Body of pancreas (tissue), 4 donors: ENCODE results near the gene ANKRD13D. TPM values are rescaled to one million over a fixed set of nuclear protein-coding genes. Genes with fewer than 3 reads are reported as not detected.
A peak's percentile ranks its signal among the peaks of the same experiment; 100 is the strongest.

Experiments used
- ATAC-seq: fragments of 150-250 bp; one replicate; pipeline ENCODE4 v1.9.1; 2016
- DNase-seq, 4 donors: peaks; one replicate each; pipeline ENCODE4 v3.0.0-alpha.2; 2019
- H3K27ac ChIP-seq, 4 donors: fragments of 200-600 bp; sonication (generic); 1 replicate in 3 of 4; 2 replicates in 1 of 4; pipeline versions ENCODE4 v1.5.1 to v1.6.1; 2016 to 2019; ENCODE audit warnings: mild to moderate bottlenecking in 1 of 4, mixed read lengths in 1 of 4, moderate library complexity in 1 of 4
- H3K27me3 ChIP-seq, 2 donors: fragments of 200-600 bp; sonication (generic); one replicate each; pipeline ENCODE4 v1.6.0; 2016; ENCODE audit warnings: mild to moderate bottlenecking in 1 of 2
- H3K36me3 ChIP-seq, 2 donors: fragments of 200-600 bp; sonication (generic); replicated peaks in 1 of 2; 2 replicates each; pipeline ENCODE4 v1.5.1; 2016; ENCODE audit warnings: low read depth in 2 of 2; ENCODE audit not compliant: insufficient read depth in 1 of 2
- H3K4me1 ChIP-seq: fragments of 200-600 bp; sonication (generic); one replicate; pipeline ENCODE4 v1.6.0; 2016
- H3K4me3 ChIP-seq, 2 donors: fragments of 200-600 bp; sonication (generic); 1 replicate in 1 of 2; 2 replicates in 1 of 2; pipeline ENCODE4 v1.5.1; 2016 to 2019
- H3K9me3 ChIP-seq, 3 donors: fragments of 200-600 bp; sonication (generic); 1 replicate in 2 of 3; 2 replicates in 1 of 3; pipeline ENCODE4 v1.5.1; 2016
- POLR2A ChIP-seq, 3 donors: fragments of 450-650 bp; IDR thresholded peaks; one replicate each; pipeline ENCODE4 v1.6.1; 2016; ENCODE audit warnings: antibody characterized with exemption in 3 of 3, mild to moderate bottlenecking in 2 of 3
- WGBS, 2 donors: methylation state at CpG; one replicate each; pipeline ENCODE4 v1.1.5; 2017; 5-methylcytosine and 5-hydroxymethylcytosine counted together
- intact Hi-C: fragments of 100-400 bp; cut with DNase I; formaldehyde crosslinking; loops from one replicate; pipeline ENCODE4 v1.15.1; 2023
- total RNA-seq, 2 donors: library from RNA; depleted of rRNA; stranded (reverse); fragments of >200 nt; gene quantifications; one replicate each; pipeline ENCODE4 v1.1.0, GENCODE V29; 2016
- TF ChIP-seq, protein P1 (sequence below), 7 experiments: fragments of 450-650 bp in 4 of 7; fragments of 200-600 bp in 3 of 7; sonication (generic) in 3 of 7; IDR thresholded peaks; one replicate each; pipeline ENCODE4 v1.5.1; 2016 to 2019; ENCODE audit warnings: antibody characterized with exemption in 7 of 7

Gene ANKRD13D
- total RNA-seq, 2 donors from 2014 or later: 18.2 to 39.6 TPM

DNA sequence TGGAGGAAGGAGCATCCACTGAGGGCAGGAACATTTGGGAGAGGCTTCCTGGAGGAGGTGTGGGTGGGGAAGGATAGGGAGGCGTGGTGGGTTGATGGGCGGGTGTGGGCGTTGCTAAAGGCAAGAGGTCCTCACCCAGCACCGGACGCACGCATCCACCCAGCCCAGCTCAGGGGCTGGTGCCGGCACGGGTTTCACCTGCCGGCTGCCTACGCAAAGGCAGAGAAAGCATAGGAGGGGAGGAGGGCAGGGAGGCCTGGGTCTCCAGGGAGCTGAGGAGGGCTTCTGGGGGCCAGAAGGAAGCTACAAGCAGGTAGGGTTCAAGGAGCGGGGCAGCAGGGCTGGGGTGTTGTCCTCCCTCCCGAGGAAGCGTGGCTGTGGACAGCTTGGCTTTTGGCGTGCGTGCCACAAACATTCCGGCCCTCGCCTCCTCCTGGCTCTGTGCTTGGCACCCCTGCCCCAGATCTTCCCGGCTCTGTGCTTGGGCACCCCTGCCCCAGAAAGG is 22.0 kb downstream of the ANKRD13D start:
- DNase-seq (no peak), ATAC-seq (no peak)
- intact Hi-C loops: loop anchor here (5.0 kb wide), 1 partner anchor 34 kb away; no protein-coding TSS in a partner anchor

DNA sequence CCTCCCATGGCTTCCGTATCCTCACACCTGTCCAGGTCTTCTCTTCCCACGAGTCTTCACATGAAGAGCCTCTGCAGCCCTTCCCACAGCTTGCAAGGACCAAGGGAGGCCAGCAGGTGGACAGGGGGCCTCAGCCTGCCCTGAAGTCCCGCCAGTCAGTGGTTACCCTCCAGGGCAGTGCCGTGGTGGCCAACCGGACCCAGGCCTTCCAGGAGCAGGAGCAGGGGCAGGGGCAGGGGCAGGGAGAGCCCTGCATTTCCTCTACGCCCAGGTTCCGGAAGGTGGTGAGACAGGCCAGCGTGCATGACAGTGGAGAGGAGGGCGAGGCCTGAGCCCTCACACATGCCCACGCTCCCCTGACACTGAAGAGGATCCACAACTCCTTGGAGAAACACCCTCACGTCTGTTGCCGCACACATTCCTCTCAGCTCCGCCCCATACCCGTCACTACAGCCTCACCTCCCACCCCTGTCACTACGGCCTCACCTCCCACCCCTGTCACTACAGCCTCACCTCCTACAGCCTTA is 22.5 kb downstream of the ANKRD13D start:
- Histone ChIP-seq H3K9me3 (no peaks in the 10 kb centered on the region), H3K27ac (no peak overlapping the region), H3K4me3 (no peak overlapping the region), H3K27me3 (no peaks in the 10 kb centered on the region), H3K36me3 (peaks cover 0 to 7% of the 10 kb centered on the region in 2 donors), H3K4me1 (peaks cover 4% of the 10 kb centered on the region)
- TF ChIP-seq, protein P1, sequence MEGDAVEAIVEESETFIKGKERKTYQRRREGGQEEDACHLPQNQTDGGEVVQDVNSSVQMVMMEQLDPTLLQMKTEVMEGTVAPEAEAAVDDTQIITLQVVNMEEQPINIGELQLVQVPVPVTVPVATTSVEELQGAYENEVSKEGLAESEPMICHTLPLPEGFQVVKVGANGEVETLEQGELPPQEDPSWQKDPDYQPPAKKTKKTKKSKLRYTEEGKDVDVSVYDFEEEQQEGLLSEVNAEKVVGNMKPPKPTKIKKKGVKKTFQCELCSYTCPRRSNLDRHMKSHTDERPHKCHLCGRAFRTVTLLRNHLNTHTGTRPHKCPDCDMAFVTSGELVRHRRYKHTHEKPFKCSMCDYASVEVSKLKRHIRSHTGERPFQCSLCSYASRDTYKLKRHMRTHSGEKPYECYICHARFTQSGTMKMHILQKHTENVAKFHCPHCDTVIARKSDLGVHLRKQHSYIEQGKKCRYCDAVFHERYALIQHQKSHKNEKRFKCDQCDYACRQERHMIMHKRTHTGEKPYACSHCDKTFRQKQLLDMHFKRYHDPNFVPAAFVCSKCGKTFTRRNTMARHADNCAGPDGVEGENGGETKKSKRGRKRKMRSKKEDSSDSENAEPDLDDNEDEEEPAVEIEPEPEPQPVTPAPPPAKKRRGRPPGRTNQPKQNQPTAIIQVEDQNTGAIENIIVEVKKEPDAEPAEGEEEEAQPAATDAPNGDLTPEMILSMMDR (IDR thresholded peaks at IDR 0.05): no peak
- no peak for TF ChIP-seq POLR2A (IDR thresholded peaks at IDR 0.05)
- no peak for DNase-seq
- intact Hi-C loops: loop anchor here (5.0 kb wide), 1 partner anchor 34 kb away; no protein-coding TSS in a partner anchor
- 89 to 92% methylated on average over 15 of the region's 15 CpGs for WGBS, 2 donors
- ATAC-seq: no peak

More for the DNA sequence above, 22.0 kb downstream of the ANKRD13D start:
- Histone ChIP-seq H3K27ac (no peak overlapping the region), H3K36me3 (peaks cover 0 to 7% of the 10 kb centered on the region in 2 donors), H3K4me1 (peaks cover 4% of the 10 kb centered on the region), H3K27me3 (no peaks in the 10 kb centered on the region), H3K4me3 (no peak overlapping the region), H3K9me3 (no peaks in the 10 kb centered on the region)
- WGBS, 2 donors: 88% methylated on average over 18 of the region's 18 CpGs
- TF ChIP-seq, protein P1 (IDR thresholded peaks at IDR 0.05): no peak
- no peak for TF ChIP-seq POLR2A (IDR thresholded peaks at IDR 0.05)

DNA sequence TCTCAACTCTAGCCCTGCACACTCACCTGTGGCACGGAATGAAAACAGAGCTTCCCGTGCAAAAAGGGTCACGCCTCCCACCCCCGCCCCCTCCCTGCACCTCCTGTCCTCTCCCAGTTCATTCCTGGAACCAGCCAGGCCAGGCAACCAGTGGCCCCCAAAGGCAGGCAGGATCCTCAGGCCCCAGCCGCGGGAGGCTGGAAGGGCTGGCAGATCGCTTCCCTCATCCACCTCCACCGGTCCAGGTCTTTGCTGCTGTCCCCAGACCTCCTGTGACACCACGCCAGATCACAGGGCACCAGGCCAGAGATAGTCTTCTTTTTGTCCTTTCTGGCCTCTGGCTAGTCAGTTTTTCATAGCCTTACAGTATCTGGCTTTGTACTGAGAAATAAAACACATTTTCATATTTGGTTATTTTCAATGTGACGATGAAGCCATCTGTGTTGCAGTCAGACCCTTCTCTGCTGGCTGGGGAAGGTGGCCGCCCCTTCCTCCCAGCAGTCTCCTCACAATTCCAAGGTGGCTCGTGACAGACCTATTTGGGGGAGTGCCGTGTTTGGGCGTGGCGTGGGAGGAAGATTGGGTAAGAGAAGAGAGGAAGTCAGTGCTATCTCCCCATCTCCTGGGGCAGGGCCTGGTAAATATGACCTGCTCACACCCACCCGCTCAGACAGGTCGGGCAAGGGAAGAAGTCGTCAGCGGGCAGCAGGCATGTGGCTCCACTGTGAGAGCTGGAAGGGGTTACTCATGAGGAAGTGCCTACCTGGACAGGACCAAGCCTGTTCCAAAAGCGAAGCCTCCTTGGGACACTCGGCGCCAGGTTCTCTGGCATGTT is 23.3 kb downstream of the ANKRD13D start:
- H3K36me3 ChIP-seq: peaks cover 0 to 4% of the 10 kb centered on the region in 2 donors
- WGBS, 2 donors: 54 to 61% methylated on average over 16 to 22 of the region's 22 CpGs
- DNase-seq (peak in 2 of 4 donors; percentile 38 to 47), ATAC-seq (no peak)
- no peaks in the 10 kb centered on the region for H3K9me3 ChIP-seq
- no peak for TF ChIP-seq POLR2A (IDR thresholded peaks at IDR 0.05)
- TF ChIP-seq, protein P1 (IDR thresholded peaks at IDR 0.05): no peak
- peaks cover 4% of the 10 kb centered on the region for H3K4me1 ChIP-seq
- H3K27me3 ChIP-seq: no peaks in the 10 kb centered on the region
- no peak overlapping the region for H3K4me3 ChIP-seq
- no peak overlapping the region for H3K27ac ChIP-seq
- intact Hi-C loops: loop anchor here (5.0 kb wide), 1 partner anchor 35 kb away; no protein-coding TSS in a partner anchor

DNA sequence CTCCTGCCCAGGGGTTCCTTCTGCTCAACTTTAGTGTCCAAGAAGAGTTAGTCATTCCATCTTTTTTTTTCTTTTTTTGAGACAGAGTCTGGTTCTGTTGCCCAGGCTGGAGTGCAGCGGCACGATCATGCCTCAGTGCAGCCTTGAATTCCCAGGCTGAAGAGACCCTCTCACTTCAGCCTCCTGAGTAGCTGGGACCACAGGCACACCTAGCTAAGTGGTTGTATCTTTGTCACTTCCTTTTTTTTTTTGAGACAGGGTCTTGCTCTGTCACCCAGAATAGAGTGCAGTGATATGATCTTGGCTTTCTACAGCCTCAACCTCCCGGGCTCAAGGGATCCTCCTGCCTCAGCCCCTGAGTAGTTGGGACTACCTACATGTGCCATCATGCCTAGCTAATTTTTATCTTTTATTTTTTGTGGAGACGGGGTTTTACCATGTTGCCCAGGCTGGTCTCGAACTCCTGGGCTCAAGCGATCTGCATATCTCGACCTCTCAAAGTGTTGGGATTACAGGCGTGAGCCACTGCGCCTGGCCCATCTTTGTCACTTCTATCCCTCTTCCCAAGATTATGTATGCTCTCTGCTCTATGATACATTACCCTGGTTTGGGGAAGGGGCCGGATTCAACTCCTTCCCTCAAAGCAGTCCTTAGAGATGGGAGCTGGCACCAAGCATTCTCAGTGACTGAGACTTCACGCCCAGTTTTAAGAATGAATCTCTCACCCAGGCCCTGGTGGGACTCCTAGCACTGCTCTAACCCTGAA is 24.2 kb downstream of the ANKRD13D start:
- Histone ChIP-seq H3K9me3 (no peaks in the 10 kb centered on the region), H3K4me1 (peaks cover 4% of the 10 kb centered on the region), H3K4me3 (no peak overlapping the region), H3K27me3 (no peaks in the 10 kb centered on the region), H3K27ac (no peak overlapping the region), H3K36me3 (peaks cover 0 to 2% of the 10 kb centered on the region in 2 donors)
- DNase-seq (no peak), ATAC-seq (no peak)
- TF ChIP-seq, protein P1 (IDR thresholded peaks at IDR 0.05): no peak
- no peak for TF ChIP-seq POLR2A (IDR thresholded peaks at IDR 0.05)
- WGBS, 2 donors: 76 to 81% methylated on average over 10 to 11 of the region's 11 CpGs
- intact Hi-C loops: loop anchor here (5.0 kb wide), 1 partner anchor 36 kb away; no protein-coding TSS in a partner anchor
